ENCODE results near the gene JPT2. TPM values are rescaled to one million over a fixed set of nuclear protein-coding genes. Genes with fewer than 3 reads are reported as not detected.

JPT2 gene
- total RNA-seq, 1 donor from 2014 or later: 149 TPM

DNA sequence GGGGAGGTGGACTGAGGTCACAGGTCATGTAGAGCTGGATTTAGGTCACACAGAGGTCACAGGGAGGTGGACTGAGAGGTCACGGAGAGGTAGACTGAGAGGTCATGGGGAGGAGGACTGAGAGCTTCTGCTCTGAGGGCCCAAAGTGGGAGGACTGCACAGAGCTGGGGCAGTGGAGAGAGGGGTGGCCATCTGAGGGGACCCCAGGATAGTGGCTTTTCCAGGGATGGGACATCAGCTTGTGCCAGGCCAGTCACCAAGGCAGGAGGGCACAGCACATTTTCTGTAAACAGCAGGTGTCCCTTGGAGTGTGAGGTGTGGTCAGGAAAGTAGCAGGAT lies 26.1 kb upstream of the JPT2 start:
- no peak for DNase-seq (ENCODE audit: low read depth)

- no peak for DNase-seq (ENCODE audit: low read depth)
Observed at GRCh38 chr16:1653023-1653422, 25.1 kb upstream of the JPT2 start.

DNA sequence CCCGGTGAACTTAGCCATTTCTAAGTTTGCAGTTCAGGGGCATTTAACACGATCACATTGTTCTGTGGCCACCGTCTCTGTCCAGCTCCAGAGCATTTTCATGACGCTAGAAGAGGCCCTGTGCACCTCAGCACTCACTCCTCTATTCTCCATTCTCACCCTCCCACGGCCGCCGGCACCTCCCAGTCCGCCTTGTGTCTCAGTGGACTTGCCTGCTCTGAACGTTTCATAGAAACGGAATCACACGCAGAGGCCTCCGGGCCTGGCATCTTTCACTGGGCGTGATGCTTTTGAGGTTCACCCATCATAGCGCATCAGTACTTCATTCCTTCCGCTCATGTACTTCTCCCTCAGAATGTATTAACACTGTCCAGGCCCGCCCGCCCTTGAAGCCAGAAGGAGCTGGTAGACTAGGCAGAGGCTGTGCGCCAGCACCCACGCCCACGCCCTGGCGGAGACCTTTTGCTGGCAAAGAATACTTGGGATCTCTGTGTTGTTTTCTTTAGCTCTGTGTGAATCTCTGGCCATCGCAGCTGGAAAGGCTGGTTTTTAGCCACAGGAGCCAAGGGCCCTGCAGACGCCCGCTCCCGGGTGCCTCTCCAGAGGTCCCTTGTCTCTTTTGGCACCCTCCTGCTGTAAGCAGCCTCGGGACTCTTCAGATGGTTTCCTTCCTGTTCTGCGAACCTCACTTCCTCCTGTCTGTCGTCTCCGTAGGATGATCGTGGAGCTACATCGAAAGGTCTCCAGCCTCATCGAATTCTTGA lies 23.4 kb upstream of the JPT2 start:
- no peak for DNase-seq (ENCODE audit: low read depth)

GRCh38 chr16:1655269-1655807 lies 22.7 kb upstream of the JPT2 start:
- DNase-seq (ENCODE audit: low read depth): no peak

- DNase-seq (ENCODE audit: low read depth): no peak
Observed at GRCh38 chr16:1655909-1656807, 21.9 kb upstream of the JPT2 start.

DNA sequence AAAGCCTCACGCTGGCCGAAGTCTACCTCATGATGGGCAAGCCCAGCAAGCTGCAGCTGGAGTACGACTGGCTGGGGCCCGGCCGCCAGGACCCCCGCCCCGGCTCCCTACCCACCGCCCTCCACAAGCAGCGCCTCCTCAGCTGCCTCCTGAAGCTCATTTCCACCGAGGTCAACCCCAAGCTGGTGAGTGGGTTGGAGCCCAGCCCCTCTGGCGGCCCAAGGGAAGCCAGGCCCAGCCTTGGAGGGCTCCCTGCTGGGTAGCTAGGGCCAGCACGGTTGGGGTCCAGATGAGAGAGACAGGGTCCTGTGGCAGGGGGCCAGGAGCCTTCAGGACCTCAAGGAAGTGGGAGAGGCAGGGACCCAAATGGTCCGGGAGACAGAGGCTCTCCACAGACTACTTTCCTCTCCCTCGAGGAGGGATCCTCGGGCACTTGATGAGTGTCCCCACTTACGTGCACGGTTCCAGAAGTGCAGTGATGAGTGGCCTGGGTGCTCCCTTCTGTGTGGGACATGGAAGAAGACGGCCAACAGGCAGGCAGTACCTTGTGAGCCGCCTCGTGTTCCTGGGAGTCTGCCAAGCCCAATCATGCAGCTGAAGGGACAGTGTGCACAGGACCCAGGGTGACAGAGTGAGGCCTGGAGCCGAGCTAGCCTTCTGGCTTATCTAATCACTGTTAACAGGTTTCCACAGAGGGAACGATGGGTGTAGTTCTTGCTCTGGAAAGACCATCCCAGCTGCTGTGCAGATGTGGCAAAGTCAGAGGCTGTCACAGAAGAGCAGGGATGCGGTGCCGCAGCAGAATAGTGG lies 21.1 kb upstream of the JPT2 start:
- DNase-seq (ENCODE audit: low read depth): no peak

DNA sequence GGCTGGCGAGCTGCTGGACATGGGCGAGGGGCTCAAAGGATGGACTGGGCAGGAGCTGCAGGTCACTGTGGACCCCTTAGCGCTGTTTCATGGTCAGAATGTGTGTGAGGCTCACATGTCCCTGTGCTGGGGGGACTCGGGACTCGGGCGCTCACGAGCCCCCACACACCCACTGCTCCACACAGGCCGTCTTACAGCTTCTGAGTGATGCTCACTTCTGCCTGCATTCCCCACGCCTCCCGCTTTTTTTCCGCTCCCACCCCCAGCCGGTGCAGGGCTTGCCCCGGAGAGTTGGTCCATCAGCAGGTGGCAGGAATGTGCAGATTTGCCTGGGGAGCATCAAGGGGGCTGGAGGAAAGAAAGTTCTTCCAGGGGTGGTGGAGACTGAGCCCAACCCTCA lies 20.2 kb upstream of the JPT2 start:
- DNase-seq (ENCODE audit: low read depth): no peak

DNA sequence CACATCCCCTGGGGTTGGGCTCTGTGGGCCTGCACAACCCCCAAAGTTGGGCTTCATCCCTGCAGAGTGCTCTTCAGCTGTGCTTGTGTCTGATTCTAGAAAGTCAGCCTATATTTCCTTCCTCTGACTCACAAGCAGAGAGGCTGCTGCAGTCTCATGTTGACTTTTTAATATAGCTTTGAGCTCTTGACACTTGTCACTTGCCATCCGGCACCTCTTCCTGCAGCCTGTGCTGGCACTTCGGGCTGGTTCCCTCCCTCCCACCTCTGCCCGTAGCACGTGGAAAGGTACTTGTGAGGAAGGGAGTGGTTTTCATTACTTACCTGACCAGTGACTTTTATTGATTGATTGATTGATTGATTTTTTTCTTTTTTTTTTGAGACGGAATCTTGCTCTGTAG lies 19.0 kb upstream of the JPT2 start:
- DNase-seq (ENCODE audit: low read depth): no peak

GRCh38 chr16:1661826-1662225 lies 16.3 kb upstream of the JPT2 start:
- DNase-seq (ENCODE audit: low read depth): no peak

DNA sequence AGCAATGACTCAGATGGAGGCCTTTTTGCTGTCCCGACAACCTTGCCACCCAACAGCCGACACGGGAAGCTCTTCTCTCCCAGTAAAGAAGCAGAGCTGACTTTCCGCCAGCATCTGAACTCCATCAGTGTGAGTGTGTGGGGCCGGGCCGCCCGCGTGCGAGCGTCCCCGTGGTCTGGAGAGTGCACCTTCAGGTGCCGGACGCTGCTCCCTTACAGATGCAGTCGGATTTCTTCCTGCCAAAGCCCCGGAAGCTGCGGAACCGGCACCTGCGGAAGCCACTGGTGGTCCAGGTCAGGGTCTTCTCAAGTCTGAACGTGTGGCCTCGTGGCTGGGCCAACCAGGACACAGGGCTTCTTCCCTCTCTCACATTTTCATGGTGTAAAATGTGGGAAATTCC lies 15.5 kb upstream of the JPT2 start:
- no peak for DNase-seq (ENCODE audit: low read depth)

DNA sequence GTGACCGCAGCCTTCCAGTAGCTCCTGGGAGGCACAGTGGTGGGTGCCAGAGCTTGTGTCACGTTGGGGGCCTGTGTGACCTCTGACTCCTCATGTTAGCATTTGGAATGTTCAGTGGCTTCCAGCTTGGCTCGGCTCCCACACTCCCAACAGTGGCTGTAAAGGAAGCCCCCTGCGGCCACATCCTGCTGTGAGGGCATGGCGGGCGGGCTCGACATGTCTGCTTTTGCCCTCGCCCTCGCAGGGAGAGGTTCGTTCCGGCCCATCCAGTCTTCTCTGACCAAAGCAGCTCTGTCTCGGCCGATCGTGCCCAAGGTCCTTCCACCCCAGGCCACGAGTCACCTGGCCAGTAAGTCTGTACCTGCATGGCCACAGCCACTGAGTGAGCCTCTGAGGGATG lies 12.2 kb upstream of the JPT2 start:
- DNase-seq (ENCODE audit: low read depth): no peak

GRCh38 chr16:1666316-1666715 lies 11.8 kb upstream of the JPT2 start:
- no peak for DNase-seq (ENCODE audit: low read depth)

DNA sequence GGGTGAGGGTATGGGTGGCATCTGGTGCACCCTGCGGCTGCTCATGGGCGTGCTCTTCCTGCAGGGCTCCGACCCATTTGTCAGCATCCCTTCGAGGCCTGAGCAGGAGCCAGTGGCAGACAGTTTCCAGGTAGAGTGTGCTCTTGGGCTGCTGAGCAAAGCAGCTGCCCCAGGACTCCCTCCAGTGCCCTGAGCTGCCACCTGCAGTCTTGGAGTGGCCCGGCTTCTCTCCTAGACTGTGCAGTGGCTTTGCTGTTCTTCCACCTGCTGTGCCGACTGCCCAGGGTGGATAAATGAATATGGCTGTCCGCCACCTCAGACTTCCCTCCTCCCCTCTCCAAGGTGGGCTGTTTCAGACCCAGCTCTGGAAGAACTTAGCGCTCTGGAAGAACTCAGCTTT lies 10.8 kb upstream of the JPT2 start:
- DNase-seq (ENCODE audit: low read depth): no peak

DNA sequence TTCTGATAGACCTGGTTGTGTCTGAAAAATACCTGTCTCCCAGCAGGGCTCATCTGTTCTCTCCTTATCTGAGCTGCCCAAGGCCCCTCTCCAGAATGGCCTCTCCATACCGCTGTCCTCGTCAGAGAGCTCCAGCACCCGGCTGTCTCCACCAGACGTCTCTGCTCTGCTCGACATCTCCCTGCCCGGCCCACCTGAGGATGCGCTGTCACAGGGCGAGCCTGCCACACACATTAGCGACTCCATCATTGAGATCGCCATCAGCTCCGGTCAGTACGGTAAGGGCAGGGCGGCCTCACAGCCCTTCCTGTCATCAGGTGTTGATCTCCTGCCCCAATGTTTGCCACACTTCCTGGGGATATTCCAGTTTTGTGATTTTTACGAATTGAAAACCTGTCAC lies 10.2 kb upstream of the JPT2 start:
- no peak for DNase-seq (ENCODE audit: low read depth)

DNA sequence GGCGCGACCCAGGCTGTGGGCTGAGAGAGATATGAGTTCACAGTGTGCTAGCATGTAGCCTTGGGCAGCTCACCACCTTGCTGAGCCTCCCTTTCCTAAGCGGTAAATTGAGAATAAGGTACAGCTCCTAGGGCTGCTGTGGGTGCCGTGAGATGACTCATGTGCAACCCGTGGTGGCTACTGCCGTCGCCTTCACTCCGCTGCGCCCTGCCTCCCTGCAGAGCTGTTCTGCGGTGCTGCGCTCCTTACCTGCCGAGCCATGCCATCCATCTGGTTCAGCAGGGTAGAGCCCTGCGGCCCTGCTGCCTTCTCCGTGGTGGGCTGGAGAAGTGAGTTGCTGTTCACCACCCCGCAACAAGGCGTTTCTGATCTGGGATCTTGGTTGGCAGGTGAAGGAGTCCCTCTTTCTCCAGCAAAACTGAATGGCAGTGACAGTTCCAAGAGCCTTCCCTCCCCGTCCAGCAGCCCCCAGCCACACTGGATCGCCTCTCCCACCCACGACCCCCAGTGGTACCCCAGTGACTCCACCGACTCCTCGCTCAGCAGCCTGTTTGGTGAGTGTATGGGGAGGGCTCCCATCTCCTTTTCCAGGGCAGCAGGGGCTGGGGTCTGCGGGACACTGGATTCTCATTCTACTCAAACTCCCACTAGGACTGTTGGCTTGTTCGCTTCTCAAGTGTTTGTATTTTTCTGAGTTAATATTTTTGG lies 9.3 kb upstream of the JPT2 start:
- DNase-seq (ENCODE audit: low read depth): no peak

- no peak for DNase-seq (ENCODE audit: low read depth)
Observed at GRCh38 chr16:1669698-1670097, 8.4 kb upstream of the JPT2 start.

- DNase-seq (ENCODE audit: low read depth): no peak
Observed at GRCh38 chr16:1670371-1670770, 7.7 kb upstream of the JPT2 start.

DNA sequence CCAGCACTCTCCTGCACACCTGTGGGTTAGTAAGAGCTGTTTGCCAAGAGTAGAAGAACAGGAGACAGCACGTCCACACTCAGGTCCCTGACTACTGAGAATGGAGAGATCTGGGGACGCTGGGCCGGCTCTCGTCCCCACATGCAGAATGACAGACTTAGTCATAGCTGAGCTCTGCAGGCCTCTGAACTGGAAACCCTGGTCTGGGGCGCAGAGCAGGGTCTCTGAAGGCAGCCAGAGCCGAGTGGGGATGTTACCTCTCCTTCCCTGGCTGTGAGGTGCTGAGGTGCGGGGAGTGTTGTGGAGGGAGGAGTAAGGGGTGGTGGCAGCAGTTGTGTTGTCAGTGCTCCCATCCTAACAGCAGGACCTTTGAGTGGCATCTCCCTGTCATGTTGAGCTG lies 7.2 kb upstream of the JPT2 start:
- no peak for DNase-seq (ENCODE audit: low read depth)

GRCh38 chr16:1673424-1674151 lies 4.5 kb upstream of the JPT2 start:
- DNase-seq (ENCODE audit: low read depth): no peak

- DNase-seq (ENCODE audit: low read depth): no peak
Observed at GRCh38 chr16:1674306-1674705, 3.8 kb upstream of the JPT2 start.

All from renal cortical epithelial cell (primary cell).